Effector memory CD4-positive, alpha-beta T cell (primary cell): ENCODE measurements around the gene TRRAP.

Experiments
- DNase-seq, 3 donors: peaks; one replicate each; pipeline ENCODE4 v3.0.0-alpha.2; 2020
- H3K27ac ChIP-seq: 2 replicates; pipeline ENCODE4 v1.7.0; 2013; ENCODE audit warnings: mild to moderate bottlenecking, low read length, moderate library complexity; ENCODE audit not compliant: insufficient read depth, poor library complexity, severe bottlenecking
- H3K27me3 ChIP-seq: replicated peaks from 2 replicates; pipeline ENCODE4 v1.7.0; 2013; ENCODE audit warnings: mild to moderate bottlenecking, low read length; ENCODE audit not compliant: insufficient read depth, control insufficient read depth, poor library complexity, severe bottlenecking
- H3K36me3 ChIP-seq: 2 replicates; pipeline ENCODE4 v1.7.0; 2013; ENCODE audit warnings: mild to moderate bottlenecking, low read length, moderate library complexity; ENCODE audit not compliant: control insufficient read depth, insufficient read depth
- H3K4me1 ChIP-seq: 2 replicates; pipeline ENCODE4 v1.7.0; 2013; ENCODE audit warnings: low read length, mild to moderate bottlenecking; ENCODE audit not compliant: control insufficient read depth, insufficient read depth, poor library complexity, severe bottlenecking
- H3K4me3 ChIP-seq: 2 replicates; pipeline ENCODE4 v1.7.0; 2013; ENCODE audit warnings: low read length, low read depth, mild to moderate bottlenecking; ENCODE audit not compliant: insufficient read depth, poor library complexity, severe bottlenecking
- H3K9me3 ChIP-seq: 2 replicates; pipeline ENCODE4 v1.7.0; 2013; ENCODE audit warnings: mild to moderate bottlenecking, low read length, moderate library complexity; ENCODE audit not compliant: control insufficient read depth

TRRAP gene

DNA sequence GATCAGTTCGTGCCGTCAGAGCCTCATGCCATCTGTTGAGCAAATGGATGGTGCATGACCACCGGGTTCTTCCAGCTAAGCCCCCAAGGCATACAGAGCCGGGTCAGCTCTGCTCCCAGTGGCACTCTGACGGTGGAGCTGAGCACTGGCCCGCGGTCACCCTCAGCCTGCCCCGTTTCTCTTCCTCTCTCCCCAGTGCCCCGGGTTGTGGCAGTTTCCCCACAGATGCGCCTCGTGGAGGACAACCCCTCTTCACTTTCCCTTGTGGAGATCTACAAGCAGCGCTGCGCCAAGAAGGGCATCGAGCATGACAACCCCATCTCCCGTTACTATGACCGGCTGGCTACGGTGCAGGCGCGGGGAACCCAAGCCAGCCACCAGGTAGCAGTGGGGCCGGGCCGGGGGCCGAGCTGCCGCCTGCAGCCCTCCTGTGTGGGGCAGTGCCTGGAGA is 129.9 kb downstream of the TRRAP start:
- Histone ChIP-seq H3K27me3 (no peaks in the 10 kb centered on the region), H3K4me1 (no peaks in the 10 kb centered on the region), H3K9me3 (no peaks in the 10 kb centered on the region), H3K36me3 (peaks cover 92% of the 10 kb centered on the region), H3K27ac (no peak overlapping the region), H3K4me3 (no peak overlapping the region)
- DNase-seq, result no peak

DNA sequence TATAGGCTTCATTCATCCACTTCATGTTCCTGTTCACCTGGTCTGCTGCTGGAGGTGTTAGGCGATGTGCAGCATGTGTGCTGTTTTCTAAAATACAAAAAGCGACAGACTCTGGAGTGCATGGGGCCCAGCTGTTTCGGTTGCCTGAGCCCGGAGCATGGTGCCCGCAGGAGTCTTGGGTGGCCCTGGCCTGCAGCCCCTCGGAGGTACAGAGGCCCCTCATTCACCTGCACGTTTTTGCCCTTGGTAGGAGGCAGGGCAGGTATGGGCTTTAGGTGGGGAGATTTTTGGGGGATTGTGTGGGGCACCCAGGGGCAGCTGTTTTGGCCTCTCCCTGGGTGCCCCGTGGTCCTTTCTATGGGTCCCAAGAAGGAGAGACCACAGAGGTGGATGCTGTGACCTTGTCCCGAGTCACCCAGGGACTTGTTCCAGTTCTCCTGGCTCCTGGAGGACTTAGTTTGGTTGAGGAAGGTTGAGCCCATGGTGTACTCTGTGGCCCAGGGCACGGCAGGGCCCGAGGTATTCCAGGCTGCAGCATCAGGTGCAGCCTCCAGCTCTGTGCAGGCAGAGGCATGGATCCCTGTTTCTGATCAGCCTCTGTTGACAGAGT is 130.7 kb downstream of the TRRAP start:
- Histone ChIP-seq H3K4me1 (no peaks in the 10 kb centered on the region), H3K4me3 (no peak overlapping the region), H3K36me3 (peaks cover 92% of the 10 kb centered on the region), H3K9me3 (no peaks in the 10 kb centered on the region), H3K27me3 (no peaks in the 10 kb centered on the region), H3K27ac (no peak overlapping the region)
- DNase-seq, result no peak

DNA sequence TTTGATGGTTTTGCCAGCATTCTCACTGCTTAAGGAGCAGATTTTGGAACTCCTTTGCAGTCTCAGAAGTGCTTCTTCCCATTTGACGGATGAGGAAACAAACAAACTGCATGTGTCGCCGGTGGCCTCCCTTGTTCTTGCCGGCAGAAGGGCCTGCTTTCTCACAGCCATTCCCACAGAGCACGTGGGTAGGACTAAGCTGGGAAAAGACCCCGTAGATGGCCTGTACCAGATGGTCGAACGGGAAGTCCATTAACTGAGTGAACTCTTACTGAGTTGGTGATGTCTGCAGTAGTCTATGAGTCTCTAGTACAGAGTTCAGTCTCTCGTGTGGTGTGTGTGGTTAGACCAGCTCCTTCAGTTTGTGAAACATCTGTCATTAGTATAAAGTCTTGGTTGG is 131.9 kb downstream of the TRRAP start:
- H3K36me3 ChIP-seq, result peaks cover 90% of the 10 kb centered on the region
- no peaks in the 10 kb centered on the region for H3K9me3 ChIP-seq

DNA sequence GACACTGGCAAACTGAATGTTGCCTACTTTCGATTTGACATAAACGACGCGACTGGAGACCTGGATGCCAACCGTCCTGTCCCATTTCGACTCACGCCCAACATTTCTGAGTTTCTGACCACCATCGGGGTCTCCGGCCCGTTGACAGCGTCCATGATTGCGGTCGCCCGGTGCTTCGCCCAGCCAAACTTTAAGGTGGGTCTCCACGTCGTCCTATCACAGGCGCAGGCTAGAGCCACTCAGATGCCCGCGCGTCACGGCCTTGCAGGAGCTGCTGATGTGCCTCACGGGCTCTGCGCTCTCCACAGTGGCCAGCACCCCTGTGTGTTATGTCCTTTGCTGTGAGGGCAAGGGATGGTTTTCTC is 133.0 kb downstream of the TRRAP start:
- Histone ChIP-seq H3K27me3 (no peaks in the 10 kb centered on the region), H3K9me3 (no peaks in the 10 kb centered on the region), H3K36me3 (peaks cover 80% of the 10 kb centered on the region), H3K27ac (no peak overlapping the region), H3K4me1 (no peaks in the 10 kb centered on the region), H3K4me3 (no peak overlapping the region)
- DNase-seq, result no peak

More for the DNA sequence above, 131.9 kb downstream of the TRRAP start:
- no peak for DNase-seq
- Histone ChIP-seq H3K4me1 (no peaks in the 10 kb centered on the region), H3K27me3 (no peaks in the 10 kb centered on the region), H3K4me3 (no peak overlapping the region), H3K27ac (no peak overlapping the region)

DNA sequence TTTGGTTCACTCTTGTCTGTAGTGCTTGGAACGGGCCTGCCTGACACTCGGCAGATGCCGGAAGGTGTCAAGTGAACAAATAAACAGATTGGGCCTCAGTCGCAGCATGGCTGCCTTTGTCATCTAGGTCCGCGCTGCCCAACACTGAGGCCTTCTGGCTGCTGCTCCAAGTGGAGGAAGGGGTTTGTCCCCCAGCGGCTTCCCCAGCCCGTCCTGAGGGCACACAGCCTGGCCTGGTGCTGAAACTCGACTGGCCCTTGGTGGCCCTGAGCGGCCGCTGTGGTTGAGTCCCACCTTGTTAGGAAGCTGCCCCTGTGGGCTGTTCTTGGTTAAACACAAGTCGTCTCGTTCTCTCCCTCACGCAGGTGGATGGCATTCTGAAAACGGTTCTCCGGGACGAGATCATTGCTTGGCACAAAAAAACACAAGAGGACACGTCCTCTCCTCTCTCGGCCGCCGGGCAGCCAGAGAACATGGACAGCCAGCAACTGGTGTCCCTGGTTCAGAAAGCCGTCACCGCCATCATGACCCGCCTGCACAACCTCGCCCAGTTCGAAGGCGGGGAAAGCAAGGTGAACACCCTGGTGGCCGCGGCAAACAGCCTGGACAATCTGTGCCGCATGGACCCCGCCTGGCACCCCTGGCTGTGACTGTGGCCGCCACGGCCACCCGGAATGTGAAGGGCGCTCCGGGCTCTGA is 133.5 kb downstream of the TRRAP start:
- Histone ChIP-seq H3K27me3 (no peaks in the 10 kb centered on the region), H3K9me3 (no peaks in the 10 kb centered on the region), H3K4me1 (no peaks in the 10 kb centered on the region), H3K36me3 (peaks cover 75% of the 10 kb centered on the region), H3K27ac (no peak overlapping the region), H3K4me3 (no peak overlapping the region)
- DNase-seq, result no peak

DNA sequence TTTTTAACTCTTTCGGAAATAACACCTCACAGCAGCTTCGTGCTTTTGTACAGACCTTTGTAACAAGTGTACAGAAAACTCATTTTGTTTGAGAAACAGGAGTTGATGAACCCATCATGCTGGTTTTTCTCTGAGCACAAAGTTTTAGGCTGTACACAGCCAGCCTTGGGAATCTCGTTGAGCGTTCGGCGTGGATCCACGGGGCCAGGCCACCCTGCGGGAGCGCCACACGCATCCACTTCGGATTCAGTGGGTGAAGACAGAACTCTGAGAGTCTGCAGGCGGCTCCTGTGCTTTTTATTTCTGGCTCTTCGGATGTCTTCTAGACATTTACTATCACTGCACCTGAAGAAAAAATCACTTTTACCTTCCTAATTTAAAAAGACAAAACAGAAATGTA is 134.4 kb downstream of the TRRAP start:
- no peak for DNase-seq
- no peak overlapping the region for H3K27ac ChIP-seq
- H3K36me3 ChIP-seq, result peaks cover 70% of the 10 kb centered on the region
- H3K9me3 ChIP-seq, result no peaks in the 10 kb centered on the region
- H3K4me1 ChIP-seq, result no peaks in the 10 kb centered on the region
- H3K27me3 ChIP-seq, result no peaks in the 10 kb centered on the region
- H3K4me3 ChIP-seq, result no peak overlapping the region

DNA sequence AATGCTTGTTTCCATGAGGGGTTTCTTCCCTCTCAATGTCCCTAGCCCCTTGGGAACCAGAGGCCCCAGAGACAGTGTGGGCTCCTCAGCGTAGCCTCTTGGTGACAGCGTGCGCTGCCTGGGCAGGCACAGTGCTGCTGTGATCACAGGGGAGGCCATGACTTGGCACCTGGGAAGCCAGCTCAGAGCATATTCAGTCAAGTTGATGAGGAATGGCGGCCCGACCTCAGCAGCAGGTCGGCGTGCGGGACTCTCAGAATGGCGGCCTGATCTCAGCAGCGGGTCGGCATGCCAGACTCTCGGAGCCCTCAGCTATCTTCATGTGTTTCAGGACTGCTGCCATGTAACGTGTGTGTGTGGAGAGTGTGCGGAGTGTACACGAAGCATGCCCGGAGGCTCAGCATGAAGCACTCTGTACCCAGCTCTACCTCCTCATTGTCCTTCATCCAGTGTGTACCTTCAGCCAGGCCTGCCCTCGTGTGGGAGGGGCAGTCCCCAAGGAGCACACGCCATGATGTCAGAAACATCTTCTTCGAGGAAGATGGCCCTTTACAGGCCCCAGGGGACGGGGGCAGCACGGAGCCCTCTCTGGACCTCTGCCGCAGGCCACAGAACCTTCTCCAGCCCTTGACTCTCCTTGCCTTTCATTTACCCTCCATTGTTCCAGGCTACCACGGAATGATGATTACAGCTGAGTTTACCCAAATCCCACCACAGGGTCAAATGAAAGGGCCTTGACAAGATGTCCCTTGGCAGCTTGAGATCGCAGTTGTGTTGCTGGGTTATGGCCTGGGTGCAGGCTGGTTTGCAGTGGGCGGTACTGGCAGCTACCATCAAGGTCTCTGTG is 135.2 kb downstream of the TRRAP start:
- no peak overlapping the region for H3K4me3 ChIP-seq
- no peaks in the 10 kb centered on the region for H3K4me1 ChIP-seq
- H3K9me3 ChIP-seq, result no peaks in the 10 kb centered on the region
- DNase-seq, result no peak
- peaks cover 63% of the 10 kb centered on the region for H3K36me3 ChIP-seq
- H3K27ac ChIP-seq, result no peak overlapping the region
- H3K27me3 ChIP-seq, result no peaks in the 10 kb centered on the region

DNA sequence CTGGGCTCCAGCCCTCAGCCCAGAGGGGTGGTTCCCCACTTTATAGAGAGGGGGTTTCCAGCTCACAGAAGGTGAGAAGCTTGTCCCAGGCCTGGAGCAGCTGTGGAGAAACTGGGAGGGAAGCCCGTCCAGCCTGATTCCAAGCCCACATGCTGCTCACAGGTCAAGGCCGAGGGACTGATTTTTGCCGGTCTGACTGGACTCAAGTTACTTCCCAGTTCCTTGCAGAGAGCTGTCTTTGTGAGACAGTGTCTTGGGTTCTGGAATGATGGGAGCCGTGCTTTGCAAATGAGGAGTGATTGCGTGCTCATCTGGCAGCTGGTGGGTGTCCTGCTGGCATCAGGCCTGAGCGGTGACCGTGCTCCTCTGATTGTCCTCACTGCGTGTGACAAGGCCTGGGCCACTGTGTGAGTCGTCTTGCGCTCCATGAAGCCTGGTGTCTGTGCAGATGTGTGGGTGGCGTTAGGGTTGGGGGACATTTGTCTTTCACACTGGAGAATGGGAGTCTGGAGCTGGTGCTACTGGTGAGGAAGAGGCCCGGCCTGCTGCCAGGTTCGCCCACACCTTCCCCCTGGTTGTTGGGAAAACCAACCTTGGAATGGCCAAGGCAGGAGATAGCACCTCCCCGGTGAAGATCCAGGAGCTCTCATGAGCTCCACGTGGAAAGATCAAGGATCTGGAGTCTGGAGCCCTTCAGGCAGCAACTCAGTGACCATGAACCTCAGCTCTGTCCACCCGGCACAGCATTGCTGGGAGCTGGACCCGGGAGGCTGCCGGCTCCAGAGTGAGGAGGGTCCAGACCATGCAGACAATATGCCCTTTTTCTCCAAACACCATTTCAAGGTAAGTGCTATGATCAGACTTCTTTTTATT is 136.0 kb downstream of the TRRAP start:
- H3K36me3 ChIP-seq, result peaks cover 54% of the 10 kb centered on the region
- DNase-seq, result no peak
- no peak overlapping the region for H3K4me3 ChIP-seq
- H3K27ac ChIP-seq, result no peak overlapping the region
- H3K9me3 ChIP-seq, result no peaks in the 10 kb centered on the region
- no peaks in the 10 kb centered on the region for H3K4me1 ChIP-seq
- H3K27me3 ChIP-seq, result no peaks in the 10 kb centered on the region

DNA sequence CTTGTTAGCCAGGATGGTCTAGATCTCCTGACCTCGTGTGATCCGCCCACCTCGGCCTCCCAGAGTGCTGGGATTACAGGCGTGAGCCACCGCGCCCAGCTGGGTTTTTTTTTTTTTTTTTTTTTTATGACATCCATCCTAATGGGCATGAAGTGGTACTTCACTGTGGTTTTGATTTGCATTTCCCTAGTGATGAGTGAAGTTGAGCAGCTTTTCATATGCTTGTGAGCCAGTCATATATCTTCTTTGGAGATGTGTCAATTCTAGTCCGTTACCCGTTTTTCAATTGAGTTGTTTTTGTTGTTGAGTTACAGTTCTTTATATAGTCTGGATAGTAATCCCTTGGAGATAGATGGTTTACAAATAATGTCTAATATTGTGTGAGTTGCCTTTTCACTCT is 137.9 kb downstream of the TRRAP start:
- Histone ChIP-seq H3K36me3 (peaks cover 52% of the 10 kb centered on the region), H3K27ac (no peak overlapping the region), H3K4me3 (no peak overlapping the region), H3K4me1 (no peaks in the 10 kb centered on the region), H3K27me3 (no peaks in the 10 kb centered on the region), H3K9me3 (no peaks in the 10 kb centered on the region)
- DNase-seq, result no peak
